ENCODE results near the gene SF3A1. TPM values are rescaled to one million over a fixed set of nuclear protein-coding genes. Genes with fewer than 3 reads are reported as not detected.

Gene SF3A1
- total and polyA plus RNA-seq, 2 donors (not counting 3 experiments of a cell fraction or from before 2014, with no cell fraction given) = 60.2 to 187 TPM

DNA sequence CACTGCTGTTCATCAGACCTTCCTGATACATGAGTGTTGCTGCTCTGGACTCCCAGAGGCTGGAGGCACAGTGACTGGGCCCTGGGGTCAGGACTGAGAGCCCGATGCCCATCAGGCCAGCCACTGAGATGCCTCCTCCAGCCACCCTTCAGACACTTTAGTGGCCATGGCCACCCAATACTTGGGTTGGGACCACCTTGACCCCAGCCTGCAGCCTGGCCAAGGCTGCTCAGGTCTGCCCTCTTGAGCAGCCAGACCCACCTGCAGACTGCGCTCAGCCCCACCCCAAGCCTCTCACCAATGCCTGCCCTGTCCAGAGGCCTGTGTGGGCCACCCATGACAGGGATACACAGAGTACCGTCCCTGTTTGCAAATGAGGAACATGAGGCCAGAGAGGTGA is 26.4 kb upstream of the SF3A1 start:
- intact Hi-C loops (cut with micrococcal nuclease) (no loop called here), dilution Hi-C loops (cut with MboI; ENCODE audit: extremely low pct_ligation_motif_present, low sequenced_read_pairs) (no loop called here)
- Histone ChIP-seq H2AFZ (ENCODE audit: low read depth, low read length) (no peak overlapping the region), H3K27me3 (ENCODE audit: control insufficient read depth in 2 of 2, insufficient read depth in 2 of 2, low read length in 2 of 2) (no peaks in the 10 kb centered on the region), H3K9me1 (replicated peaks; ENCODE audit: control insufficient read depth, extremely low read depth, insufficient read depth, low read length) (no peaks in the 10 kb centered on the region), H4K20me1 (replicated peaks; ENCODE audit: control insufficient read depth, extremely low read depth, insufficient read depth, low read length) (no peaks in the 10 kb centered on the region), H3K9me3 (replicated peaks; ENCODE audit: control insufficient read depth, insufficient read depth, low read length) (no peaks in the 10 kb centered on the region), H3K4me2 (ENCODE audit: insufficient read depth, low read length) (no peak overlapping the region), H3K27ac (ENCODE audit: insufficient read depth, low read depth, low read length) (no peak overlapping the region), H3K4me3 (replicated peaks in 1 of 3; ENCODE audit: insufficient read depth in 1 of 3, low read depth in 1 of 3, low read length in 3 of 3) (no peak overlapping the region), H3K79me2 (ENCODE audit: control insufficient read depth, insufficient read depth, low read length) (no peaks in the 10 kb centered on the region), H3K4me1 (ENCODE audit: control insufficient read depth, extremely low read depth, insufficient read depth, low read length) (peaks cover 10% of the 10 kb centered on the region), H3K36me3 (ENCODE audit: control insufficient read depth in 2 of 2, extremely low read depth in 1 of 2, insufficient read depth in 2 of 2, low read length in 2 of 2) (peaks cover 0 to 23% of the 10 kb centered on the region in 2 experiments), H3K9ac (replicated peaks; ENCODE audit: extremely low read depth, insufficient read depth, low read length) (no peak overlapping the region)
- CTCF ChIA-PET = interaction anchor here (1.0 to 1.1 kb wide), 2 partner anchors 95 to 127 kb away, joined by 4 read pairs; no protein-coding TSS in a partner anchor
- POLR2A ChIA-PET = no interaction called here
- BruUV-seq (replicated peaks) = no TSS peak
- FAIRE-seq (no peak), DNase-seq (ENCODE audit: low read depth, low spot score) (no peak)
- TF ChIP-seq EZH2 (IDR thresholded peaks at IDR 0.05; ENCODE audit: borderline replicate concordance, low read depth, low read length, severe bottlenecking) (no peak), POLR2AphosphoS5 (IDR thresholded peaks at IDR 0.05; ENCODE audit: insufficient read depth, low read depth, low read length) (no peak), JUN (IDR thresholded peaks at IDR 0.05; ENCODE audit: borderline replicate concordance, insufficient read depth, insufficient read length, low read depth) (no peak), FOS (IDR thresholded peaks at IDR 0.05; ENCODE audit: borderline replicate concordance, insufficient read depth, low read length) (no peak), MYC (IDR thresholded peaks at IDR 0.05; ENCODE audit: low read depth, low read length) (no peak), GATA2 (IDR thresholded peaks at IDR 0.05; ENCODE audit: insufficient read depth, insufficient read length, low read depth, low read length) (no peak), POLR2A (IDR thresholded peaks at IDR 0.05; ENCODE audit: low read depth, low read length) (no peak)
- TF ChIP-seq, protein P1, sequence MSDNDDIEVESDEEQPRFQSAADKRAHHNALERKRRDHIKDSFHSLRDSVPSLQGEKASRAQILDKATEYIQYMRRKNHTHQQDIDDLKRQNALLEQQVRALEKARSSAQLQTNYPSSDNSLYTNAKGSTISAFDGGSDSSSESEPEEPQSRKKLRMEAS (IDR thresholded peaks at IDR 0.05; ENCODE audit: insufficient read depth, insufficient read length) = no peak
- TF ChIP-seq, protein P2, sequence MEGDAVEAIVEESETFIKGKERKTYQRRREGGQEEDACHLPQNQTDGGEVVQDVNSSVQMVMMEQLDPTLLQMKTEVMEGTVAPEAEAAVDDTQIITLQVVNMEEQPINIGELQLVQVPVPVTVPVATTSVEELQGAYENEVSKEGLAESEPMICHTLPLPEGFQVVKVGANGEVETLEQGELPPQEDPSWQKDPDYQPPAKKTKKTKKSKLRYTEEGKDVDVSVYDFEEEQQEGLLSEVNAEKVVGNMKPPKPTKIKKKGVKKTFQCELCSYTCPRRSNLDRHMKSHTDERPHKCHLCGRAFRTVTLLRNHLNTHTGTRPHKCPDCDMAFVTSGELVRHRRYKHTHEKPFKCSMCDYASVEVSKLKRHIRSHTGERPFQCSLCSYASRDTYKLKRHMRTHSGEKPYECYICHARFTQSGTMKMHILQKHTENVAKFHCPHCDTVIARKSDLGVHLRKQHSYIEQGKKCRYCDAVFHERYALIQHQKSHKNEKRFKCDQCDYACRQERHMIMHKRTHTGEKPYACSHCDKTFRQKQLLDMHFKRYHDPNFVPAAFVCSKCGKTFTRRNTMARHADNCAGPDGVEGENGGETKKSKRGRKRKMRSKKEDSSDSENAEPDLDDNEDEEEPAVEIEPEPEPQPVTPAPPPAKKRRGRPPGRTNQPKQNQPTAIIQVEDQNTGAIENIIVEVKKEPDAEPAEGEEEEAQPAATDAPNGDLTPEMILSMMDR (IDR thresholded peaks at IDR 0.05; ENCODE audit: extremely low read depth in 1 of 2, insufficient read depth in 1 of 2, low read depth in 1 of 2, low read length in 2 of 2) = no peak
